Keratinocyte (primary cell): ENCODE measurements around the gene C16orf86. TPM values are rescaled to one million over a fixed set of nuclear protein-coding genes. Genes with fewer than 3 reads are reported as not detected.

Experiments
- DNase-seq: peaks from one replicate; pipeline ENCODE4 v3.0.0-alpha.2; 2011; ENCODE audit warnings: low read depth, missing footprints, low spot score
- FAIRE-seq: peaks from 2 replicates; lab custom pipeline; 2011; peaks lifted over from hg19 to GRCh38; lab: Jason Lieb, UNC
- H2AFZ ChIP-seq: 2 replicates; pipeline ENCODE4 v1.6.0; 2012; ENCODE audit warnings: low read length, control low read depth, inconsistent platforms; ENCODE audit not compliant: control insufficient read depth
- H3K27ac ChIP-seq: 2 replicates; pipeline ENCODE4 v1.5.1; 2011; ENCODE audit warnings: low read length; ENCODE audit not compliant: control insufficient read depth, insufficient read depth
- H3K27me3 ChIP-seq: 3 replicates; pipeline ENCODE4 v1.6.0; 2011; ENCODE audit warnings: low read length; ENCODE audit not compliant: control insufficient read depth, insufficient read depth; ENCODE audit errors: extremely low read depth
- H3K36me3 ChIP-seq, 2 experiments: 2 replicates in 1 of 2; 3 replicates in 1 of 2; pipeline ENCODE4 v1.5.1; 2011; ENCODE audit warnings: low read length in 2 of 2, mild to moderate bottlenecking in 1 of 2; ENCODE audit not compliant: control insufficient read depth in 2 of 2, insufficient read depth in 2 of 2; ENCODE audit errors: extremely low read depth in 1 of 2
- H3K4me1 ChIP-seq: 3 replicates; pipeline ENCODE4 v1.5.1; 2011; ENCODE audit warnings: low read length; ENCODE audit not compliant: control insufficient read depth, insufficient read depth; ENCODE audit errors: extremely low read depth
- H3K4me2 ChIP-seq: 3 replicates; pipeline ENCODE4 v1.6.0; 2011; ENCODE audit warnings: low read depth, low read length; ENCODE audit not compliant: control insufficient read depth, insufficient read depth; ENCODE audit errors: extremely low read depth
- H3K4me3 ChIP-seq, 3 experiments: fragments of 200-600 bp in 1 of 3; sonication (generic) in 1 of 3; 2 replicates in 2 of 3; 3 replicates in 1 of 3; pipeline ENCODE4 v1.5.1; 2011 to 2016; ENCODE audit warnings: low read length in 3 of 3, mild to moderate bottlenecking in 3 of 3, control low read depth in 2 of 3, inconsistent platforms in 1 of 3, low read depth in 1 of 3, mixed read lengths in 1 of 3, mixed run types in 1 of 3, moderate library complexity in 1 of 3; ENCODE audit not compliant: control insufficient read depth in 2 of 3, insufficient read depth in 2 of 3; ENCODE audit errors: extremely low read depth in 1 of 3
- H3K79me2 ChIP-seq: 2 replicates; pipeline ENCODE4 v1.6.0; 2012; ENCODE audit warnings: low read length; ENCODE audit not compliant: control insufficient read depth, insufficient read depth
- H3K9ac ChIP-seq: 3 replicates; pipeline ENCODE4 v1.6.0; 2011; ENCODE audit warnings: low read length; ENCODE audit not compliant: control insufficient read depth, insufficient read depth; ENCODE audit errors: extremely low read depth
- H3K9me1 ChIP-seq: 3 replicates; pipeline ENCODE4 v1.6.0; 2011; ENCODE audit warnings: low read length; ENCODE audit not compliant: control insufficient read depth, insufficient read depth; ENCODE audit errors: extremely low read depth
- H3K9me3 ChIP-seq: 2 replicates; pipeline ENCODE4 v1.5.1; 2012; ENCODE audit warnings: low read depth, low read length; ENCODE audit not compliant: control insufficient read depth
- H4K20me1 ChIP-seq: 3 replicates; pipeline ENCODE4 v1.6.0; 2011; ENCODE audit warnings: low read length; ENCODE audit not compliant: control insufficient read depth, insufficient read depth; ENCODE audit errors: extremely low read depth
- CTCF ChIP-seq, 3 experiments: IDR thresholded peaks in 1 of 3; conservative IDR thresholded peaks in 1 of 3; optimal IDR thresholded peaks in 1 of 3; 2 replicates in 2 of 3; 3 replicates in 1 of 3; pipeline versions ENCODE3 to v1.5.1; 2011; ENCODE audit warnings: low read length in 3 of 3, mild to moderate bottlenecking in 3 of 3, moderate library complexity in 2 of 3, control low read depth in 1 of 3, inconsistent platforms in 1 of 3; ENCODE audit not compliant: insufficient read depth in 2 of 3; ENCODE audit errors: extremely low read depth in 1 of 3
- EZH2 ChIP-seq: IDR thresholded peaks from one replicate; pipeline ENCODE4 v1.6.1; 2012; ENCODE audit warnings: inconsistent platforms, mild to moderate bottlenecking, low read length, moderate library complexity
- dilution Hi-C: fragments of 300-500 bp; cut with MboI; formaldehyde crosslinking; loops from one replicate; pipeline ENCODE4 v1.7.0; 2020; ENCODE audit warnings: low sequenced_read_pairs; ENCODE audit not compliant: extremely low pct_ligation_motif_present
- polyA plus RNA-seq, 5 experiments: library from polyadenylated mRNA; depleted of rRNA in 3 of 5; stranded (reverse) in 3 of 5; stranded (forward) in 1 of 5; unstranded in 1 of 5; fragments of >200 nt; gene quantifications; 1 replicate in 1 of 5; 2 replicates in 3 of 5; 3 replicates in 1 of 5; pipeline versions ENCODE4 v1.2.1 to v1.2.3, GENCODE V29; 2011 to 2012; ENCODE audit warnings: missing spikeins in 2 of 5, low read depth in 1 of 5, low replicate concordance in 1 of 5

Gene C16orf86
- polyA plus RNA-seq, 1 donor (not counting 4 experiments of a cell fraction or from before 2014, with no cell fraction given), result 0.17 TPM

DNA sequence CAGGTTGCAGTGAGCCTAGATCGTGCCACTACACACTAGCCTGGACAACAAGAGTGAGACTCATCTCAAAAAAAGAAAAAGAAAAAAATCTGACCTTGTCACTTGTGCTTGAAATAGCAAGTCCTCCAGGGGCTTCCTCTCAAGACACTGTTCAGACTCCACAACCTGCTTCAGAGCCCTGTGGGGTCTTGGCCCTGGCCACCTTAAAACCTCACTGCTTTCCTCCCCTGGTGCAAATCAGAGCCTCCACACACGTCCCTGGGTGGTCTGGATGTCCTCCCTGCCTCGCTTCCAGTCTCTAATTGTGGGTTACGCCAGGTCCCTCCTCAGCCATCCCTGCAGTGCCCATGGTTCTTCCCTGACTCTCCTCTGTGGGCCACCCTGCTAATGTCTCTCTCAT is 11.3 kb upstream of the C16orf86 start:
- H3K27me3 ChIP-seq, result peaks cover 47% of the 10 kb centered on the region
- no peak overlapping the region for H3K4me2 ChIP-seq
- peaks cover 2% of the 10 kb centered on the region for H4K20me1 ChIP-seq
- peaks cover 6% of the 10 kb centered on the region for H3K4me1 ChIP-seq
- dilution Hi-C loops, result no loop called here
- peaks cover 0 to 4% of the 10 kb centered on the region in 2 experiments for H3K36me3 ChIP-seq
- peaks cover 12% of the 10 kb centered on the region for H3K79me2 ChIP-seq
- no peak overlapping the region for H3K9ac ChIP-seq
- no peak for FAIRE-seq
- TF ChIP-seq CTCF (optimal IDR thresholded peaks at IDR 0.05 in 1 of 3, IDR thresholded peaks at IDR 0.05 in 1 of 3, conservative IDR thresholded peaks at IDR 0.05 in 1 of 3; ENCODE audit: extremely low read depth in 1 of 3, insufficient read depth in 2 of 3, low read length in 3 of 3) (no peak), EZH2 (no peak)
- no peaks in the 10 kb centered on the region for H3K9me1 ChIP-seq
- H3K9me3 ChIP-seq, result no peaks in the 10 kb centered on the region
- H3K4me3 ChIP-seq, result no peak overlapping the region
- H2AFZ ChIP-seq, result no peak overlapping the region
- DNase-seq, result no peak
- H3K27ac ChIP-seq, result no peak overlapping the region

- FAIRE-seq, result no peak
- H3K27me3 ChIP-seq, result peaks cover 36% of the 10 kb centered on the region
- dilution Hi-C loops, result no loop called here
These were observed 10.1 kb upstream of the C16orf86 start for GRCh38 chr16:67656344-67657016.

More at GRCh38 chr16:67656344-67657016, 10.1 kb upstream of the C16orf86 start:
- H3K79me2 ChIP-seq, result peaks cover 12% of the 10 kb centered on the region
- H3K27ac ChIP-seq, result no peak overlapping the region
- H4K20me1 ChIP-seq, result no peaks in the 10 kb centered on the region
- H3K4me1 ChIP-seq, result peaks cover 9% of the 10 kb centered on the region
- peaks cover 0 to 4% of the 10 kb centered on the region in 2 experiments for H3K36me3 ChIP-seq
- no peak for DNase-seq
- H3K4me3 ChIP-seq, result no peak overlapping the region
- no peaks in the 10 kb centered on the region for H3K9me3 ChIP-seq
- H3K4me2 ChIP-seq, result no peak overlapping the region
- H3K9me1 ChIP-seq, result no peaks in the 10 kb centered on the region
- TF ChIP-seq EZH2 (no peak), CTCF (optimal IDR thresholded peaks at IDR 0.05 in 1 of 3, IDR thresholded peaks at IDR 0.05 in 1 of 3, conservative IDR thresholded peaks at IDR 0.05 in 1 of 3; ENCODE audit: extremely low read depth in 1 of 3, insufficient read depth in 2 of 3, low read length in 3 of 3) (no peak)
- no peak overlapping the region for H2AFZ ChIP-seq
- H3K9ac ChIP-seq, result no peak overlapping the region
